WI38 (cell line): ENCODE measurements around the gene TMEM201.

Source experiments
- H3K4me3 ChIP-seq: 2 replicates; pipeline ENCODE4 v1.5.1; 2011; ENCODE audit warnings: low read depth, mild to moderate bottlenecking, control low read depth, low read length
- CTCF ChIP-seq: IDR thresholded peaks from 2 replicates; pipeline ENCODE4 v1.5.1; 2012; ENCODE audit warnings: low read depth, mild to moderate bottlenecking, control low read depth, low read length

TMEM201 gene

GRCh38 chr1:9643351-9644256, 54.9 kb downstream of the TMEM201 start:
- H3K4me3 ChIP-seq, result no peak overlapping the region
- no peak for TF ChIP-seq CTCF

DNA sequence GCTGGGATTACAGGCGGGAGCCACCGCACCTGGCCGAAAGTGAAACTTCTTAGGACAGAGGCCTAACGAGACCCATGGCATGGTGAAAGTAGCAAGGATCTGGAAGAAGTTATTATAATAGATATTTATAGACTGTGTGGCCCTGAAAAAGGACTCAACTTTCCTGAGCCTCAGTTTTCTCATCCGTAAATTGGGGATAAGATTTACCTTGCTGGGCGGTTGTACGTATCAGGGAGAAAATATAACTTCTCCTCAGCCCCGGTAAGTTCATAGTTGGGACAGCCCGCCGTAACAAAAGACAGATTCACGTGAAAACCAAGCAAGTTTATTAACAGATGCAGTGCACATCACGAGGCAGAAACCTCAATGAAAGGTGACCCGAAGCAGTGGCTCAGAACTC, 57.3 kb downstream of the TMEM201 start:
- H3K4me3 ChIP-seq, result no peak overlapping the region
- no peak for TF ChIP-seq CTCF

GRCh38 chr1:9648171-9648570, 59.5 kb downstream of the TMEM201 start:
- no peak for TF ChIP-seq CTCF
- H3K4me3 ChIP-seq, result no peak overlapping the region

- TF ChIP-seq CTCF, result no peak
Observed at GRCh38 chr1:9649769-9650168, 61.1 kb downstream of the TMEM201 start.

DNA sequence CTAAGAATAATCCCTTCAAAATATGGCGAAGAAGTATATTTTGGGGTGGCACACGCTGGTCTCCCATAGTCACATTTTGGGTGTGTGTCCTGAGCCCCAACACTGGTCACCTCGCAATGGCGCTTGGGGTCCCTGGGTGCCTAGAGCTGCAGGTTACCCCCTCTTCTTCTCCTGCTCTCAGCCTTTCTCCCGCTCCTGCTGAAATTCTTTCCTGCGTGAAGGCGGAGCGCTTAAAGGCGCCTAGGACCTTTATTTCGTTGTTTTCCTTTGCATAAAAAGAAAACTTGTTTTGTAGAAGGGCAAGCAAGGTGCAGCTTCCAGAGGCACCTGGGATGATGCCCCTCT, 62.5 kb downstream of the TMEM201 start:
- TF ChIP-seq CTCF, result no peak
- H3K4me3 ChIP-seq, result peak overlapping the region; percentile 58

More at GRCh38 chr1:9649769-9650168, 61.1 kb downstream of the TMEM201 start:
- H3K4me3 ChIP-seq, result no peak overlapping the region

DNA sequence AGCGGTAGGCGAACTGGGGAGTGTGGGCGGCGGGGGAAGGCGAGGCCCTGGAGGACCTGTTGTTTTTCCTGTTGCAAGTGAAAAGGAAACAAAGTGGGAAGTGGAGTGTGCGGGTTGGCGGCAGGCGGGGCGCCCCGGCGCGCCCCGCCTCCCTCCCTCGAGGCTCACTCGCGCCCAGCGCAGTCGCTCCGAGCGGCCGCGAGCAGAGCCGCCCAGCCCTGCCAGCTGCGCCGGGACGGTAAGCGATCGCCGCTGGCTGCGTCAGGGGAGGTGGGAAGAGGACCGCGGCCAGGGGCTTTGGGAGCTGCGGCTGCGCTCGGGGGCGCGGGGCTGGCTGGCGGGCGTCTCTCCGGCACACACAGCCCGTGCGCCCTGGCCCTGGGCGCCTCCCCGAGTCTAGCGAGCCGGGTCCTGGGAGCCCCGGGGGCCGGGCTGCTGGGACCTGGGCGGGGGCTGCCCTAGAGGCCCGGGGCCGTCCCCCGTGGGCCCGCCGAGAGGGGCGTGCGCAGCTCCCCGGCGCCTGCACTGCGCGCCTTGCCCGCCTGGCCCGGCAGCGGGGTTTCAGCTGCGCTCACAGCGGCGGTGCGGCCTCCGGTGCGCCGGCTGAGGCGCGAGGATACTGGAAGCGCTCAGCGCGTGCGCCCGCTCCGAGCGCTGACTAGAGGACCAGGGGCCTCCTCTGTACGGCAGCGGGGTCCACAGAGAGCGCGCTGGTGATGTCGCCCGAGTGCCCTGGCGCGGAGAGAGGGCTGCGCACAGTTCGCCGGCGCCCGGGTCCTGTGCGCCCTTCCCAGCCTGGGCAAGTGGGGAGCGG, 63.1 kb downstream of the TMEM201 start, which contains the start of gene PIK3CD:
Gene PIK3CD, plus strand, starts transcription at position 167 of the 814 bp plus-strand sequence. CDS start 58,725 bp downstream, outside the sequence.
- TF ChIP-seq CTCF, result no peak
- peak within 1 kb of the TSS; percentile 58 for H3K4me3 ChIP-seq
